Adrenal gland (tissue), 12 donors: Measurements from ENCODE around the gene RNF227. TPM values are rescaled to one million over a fixed set of nuclear protein-coding genes. Genes with fewer than 3 reads are reported as not detected.

ENCODE experiments used
- DNase-seq, 7 donors: peaks; one replicate each; pipeline ENCODE4 v3.0.0-alpha.2; 2019 to 2020
- H3K27ac ChIP-seq, 5 donors: fragments of 200-600 bp; sonication (generic) in 4 of 5; 1 replicate in 3 of 5; 2 replicates in 2 of 5; pipeline versions ENCODE4 v1.5.1 to v1.8.0; 2016 to 2020; ENCODE audit warnings: mild to moderate bottlenecking in 1 of 5
- H3K27me3 ChIP-seq: fragments of 200-600 bp; 2 replicates; pipeline ENCODE4 v1.8.0; 2021
- H3K36me3 ChIP-seq, 2 donors: fragments of 200-600 bp; replicated peaks in 1 of 2; 1 replicate in 1 of 2; 2 replicates in 1 of 2; pipeline versions ENCODE4 v1.5.1 to v1.8.0; 2018 to 2022
- H3K4me1 ChIP-seq, 2 donors: fragments of 200-600 bp; replicated peaks in 1 of 2; 1 replicate in 1 of 2; 2 replicates in 1 of 2; pipeline versions ENCODE4 v1.5.1 to v1.8.0; 2018 to 2021
- H3K4me3 ChIP-seq, 4 donors: fragments of 200-600 bp; sonication (generic) in 3 of 4; one replicate each; pipeline ENCODE4 v1.5.1; 2016 to 2018
- H3K9me3 ChIP-seq, 3 donors: fragments of 200-600 bp; sonication (generic) in 1 of 3; replicated peaks in 1 of 3; 1 replicate in 2 of 3; 2 replicates in 1 of 3; pipeline versions ENCODE4 v1.5.1 to v1.8.0; 2016 to 2021
- CTCF ChIP-seq, 6 experiments: fragments of 450-650 bp in 4 of 6; fragments of 200-600 bp in 2 of 6; sonication (generic) in 1 of 6; IDR thresholded peaks; 1 replicate in 5 of 6; 2 replicates in 1 of 6; pipeline versions ENCODE4 v1.5.1 to v1.8.0; 2016 to 2021; ENCODE audit warnings: antibody characterized with exemption in 6 of 6, mild to moderate bottlenecking in 2 of 6, moderate library complexity in 1 of 6
- POLR2A ChIP-seq, 2 donors: fragments of 450-650 bp; IDR thresholded peaks; one replicate each; pipeline ENCODE4 v1.6.1; 2017; ENCODE audit warnings: antibody characterized with exemption in 2 of 2, mild to moderate bottlenecking in 2 of 2, moderate library complexity in 1 of 2
- WGBS, 4 donors: extraction: QIAGEN DNeasy Blood & Tissue Kit in 2 of 4; methylation state at CpG; one replicate each; pipeline versions ENCODE4 v1.1.5 to v1.1.7; 2013 to 2017; 5-methylcytosine and 5-hydroxymethylcytosine counted together
- intact Hi-C, 2 donors: fragments of 100-400 bp; cut with DNase I; formaldehyde crosslinking; loops; one replicate each; pipeline versions ENCODE4 v1.14.1 to v1.15.0; 2022 to 2023
- polyA plus RNA-seq, 3 donors: library from polyadenylated mRNA; stranded (reverse); fragments of 200-250 nt in 2 of 3; fragments of 350-450 nt in 1 of 3; fragmentation: Illumina TruSeq in 1 of 3; extraction: RNeasy Lipid Tissue Mini Kit (QIAGEN cat#74804) in 1 of 3; gene quantifications; one replicate each; pipeline ENCODE4 v1.2.3, GENCODE V29; 2013 to 2014
- total RNA-seq, 9 donors: library from RNA; depleted of rRNA in 4 of 9; stranded (reverse); fragments of >200 nt in 4 of 9; fragments of 120-200 nt in 1 of 9; fragmentation: NEBNext Ultra II Directional in 1 of 9; extraction: Animal tissue kit (Norgen Biotek cat#: 25700) in 1 of 9; gene quantifications; one replicate each; pipeline versions ENCODE4 v1.1.0 to v1.2.4, GENCODE V29; 2013 to 2023
- donor health status: healthy with polysubstance abuse.
- donor health status: Bipolar disorder and iron deficiency.
- donor health status: DM: yes; HTN: yes; CAD: no.
- donor health status: DM: no; HTN: no; CAD: no.
- donor health status: DM: no; HTN: no; CAD: no.
- donor health status: DM: yes; HTN: yes; CAD: no.

The RNF227 gene
- total and polyA plus RNA-seq, 12 donors: 1.1 to 17.3 (median 3.0) TPM

- DNase-seq: no peak
- Histone ChIP-seq H3K9me3 (no peaks in the 10 kb centered on the region), H3K27me3 (no peaks in the 10 kb centered on the region), H3K4me1 (peaks cover 16 to 19% of the 10 kb centered on the region in 2 donors), H3K36me3 (peaks cover 0 to 1% of the 10 kb centered on the region in 2 donors), H3K4me3 (peak overlapping the region; percentile 55 to 80 (median 73)), H3K27ac (peak overlapping the region in 3 of 5 donors; percentile 7 to 72 (median 64))
- TF ChIP-seq CTCF (IDR thresholded peaks at IDR 0.05): no peak
- TF ChIP-seq POLR2A (IDR thresholded peaks at IDR 0.05): no peak
- WGBS, 4 donors: 38 to 41% (median 39%) methylated on average over 20 of the region's 20 CpGs
- intact Hi-C loops: loop anchor here in 1 of 2 donors (10.0 kb wide), 1 partner anchor 54 kb away; no protein-coding TSS in a partner anchor
Measured at GRCh38 chr17:7930841-7931631, 14.9 kb upstream of the RNF227 start.

GRCh38 chr17:7929158-7930023 lies 13.3 kb upstream of the RNF227 start, which contains the start of gene KCNAB3:
Gene KCNAB3 (minus strand): TSS chr17:7929856. CDS start chr17:7929435, 421 bp downstream.
- DNase-seq: peak in 4 of 7 donors; percentile 40 to 69 (median 44)
- H3K4me1 ChIP-seq: peaks cover 16 to 19% of the 10 kb centered on the region in 2 donors
- H3K4me3 ChIP-seq: no peak within 1 kb of the TSS
- H3K27me3 ChIP-seq: no peaks in the 10 kb centered on the region
- TF ChIP-seq POLR2A (IDR thresholded peaks at IDR 0.05) (no peak), CTCF (IDR thresholded peaks at IDR 0.05) (no peak)
- intact Hi-C loops: loop anchor here in 1 of 2 donors (10.0 kb wide), 1 partner anchor 55 kb away; no protein-coding TSS in a partner anchor
- no peaks in the 10 kb centered on the region for H3K9me3 ChIP-seq
- 41 to 61% (median 43%) methylated on average over 41 to 67 of the region's 67 CpGs for WGBS, 4 donors
- H3K36me3 ChIP-seq: no peaks in the 10 kb centered on the region
- no peak within 1 kb of the TSS for H3K27ac ChIP-seq

- no peaks in the 10 kb centered on the region for H3K36me3 ChIP-seq
- intact Hi-C loops: no loop called here
- no peak overlapping the region for H3K27ac ChIP-seq
- WGBS, 4 donors: 80 to 93% (median 91%) methylated on average over 3 of the region's 3 CpGs
- no peak for TF ChIP-seq CTCF (IDR thresholded peaks at IDR 0.05)
- no peak for TF ChIP-seq POLR2A (IDR thresholded peaks at IDR 0.05)
- no peaks in the 10 kb centered on the region for H3K9me3 ChIP-seq
- DNase-seq: no peak
- H3K27me3 ChIP-seq: no peaks in the 10 kb centered on the region
- H3K4me3 ChIP-seq: no peak overlapping the region
- peaks cover 14 to 15% of the 10 kb centered on the region in 2 donors for H3K4me1 ChIP-seq
Measured at GRCh38 chr17:7927596-7927995, 11.5 kb upstream of the RNF227 start.
